DND-41 (cell line): ENCODE data around the gene AHR.

Source experiments
- ATAC-seq: fragments of 200-7000 bp; cut with Tn5 transposase; 3 replicates; pipeline ENCODE4 v1.9.1; 2021; ENCODE audit warnings: low read depth; ENCODE audit not compliant: insufficient read depth
- DNase-seq: peaks from one replicate; pipeline ENCODE4 v3.0.0-alpha.2; 2020
- H2AFZ ChIP-seq: 2 replicates; pipeline ENCODE4 v1.6.0; 2012; ENCODE audit warnings: low read depth, low read length
- H3K27ac ChIP-seq: 2 replicates; pipeline ENCODE4 v1.5.1; 2012; ENCODE audit warnings: low read length, inconsistent platforms
- H3K27me3 ChIP-seq: fragments of 200-600 bp; sonication (generic); 2 replicates; pipeline ENCODE4 v1.6.0; 2012; ENCODE audit warnings: low read length, mild to moderate bottlenecking, inconsistent platforms; ENCODE audit not compliant: insufficient read depth, poor library complexity
- H3K36me3 ChIP-seq: 2 replicates; pipeline ENCODE4 v1.5.1; 2012; ENCODE audit warnings: low read length, inconsistent platforms; ENCODE audit not compliant: insufficient read depth
- H3K4me1 ChIP-seq: 2 replicates; pipeline ENCODE4 v1.5.1; 2012; ENCODE audit warnings: mild to moderate bottlenecking, low read length; ENCODE audit not compliant: insufficient read depth
- H3K4me2 ChIP-seq: 2 replicates; pipeline ENCODE4 v1.6.0; 2012; ENCODE audit warnings: mild to moderate bottlenecking, moderate library complexity, low read length, inconsistent platforms; ENCODE audit not compliant: insufficient read depth
- H3K4me3 ChIP-seq, 2 experiments: fragments of 200-600 bp in 1 of 2; shearing (Covaris generic) in 1 of 2; 2 replicates each; pipeline ENCODE4 v1.5.1; 2012 to 2016; ENCODE audit warnings: inconsistent platforms in 2 of 2, low read length in 2 of 2, mild to moderate bottlenecking in 2 of 2, low read depth in 1 of 2, moderate library complexity in 1 of 2
- H3K79me2 ChIP-seq: 2 replicates; pipeline ENCODE4 v1.6.0; 2012; ENCODE audit warnings: low read length, inconsistent platforms; ENCODE audit not compliant: insufficient read depth
- H3K9ac ChIP-seq: 2 replicates; pipeline ENCODE4 v1.6.0; 2012; ENCODE audit warnings: low read depth, mild to moderate bottlenecking, inconsistent platforms, low read length, moderate library complexity
- H3K9me3 ChIP-seq: 2 replicates; pipeline ENCODE4 v1.5.1; 2012; ENCODE audit warnings: low read length, moderate library complexity, mild to moderate bottlenecking, inconsistent platforms; ENCODE audit not compliant: insufficient read depth, severe bottlenecking
- H4K20me1 ChIP-seq: 2 replicates; pipeline ENCODE4 v1.6.0; 2012; ENCODE audit warnings: low read length; ENCODE audit not compliant: insufficient read depth
- EZH2 ChIP-seq: IDR thresholded peaks from 3 replicates; pipeline ENCODE4 v1.6.1; 2012; ENCODE audit warnings: borderline replicate concordance, low read depth, mild to moderate bottlenecking, moderate library complexity, low read length, inconsistent platforms; ENCODE audit not compliant: severe bottlenecking
- TF ChIP-seq, protein P1 (sequence below): IDR thresholded peaks from 2 replicates; pipeline ENCODE4 v1.5.1; 2012; ENCODE audit warnings: borderline replicate concordance, low read length, moderate library complexity, mild to moderate bottlenecking; ENCODE audit not compliant: poor library complexity, severe bottlenecking; ENCODE audit errors: extremely low read depth

Gene AHR

DNA sequence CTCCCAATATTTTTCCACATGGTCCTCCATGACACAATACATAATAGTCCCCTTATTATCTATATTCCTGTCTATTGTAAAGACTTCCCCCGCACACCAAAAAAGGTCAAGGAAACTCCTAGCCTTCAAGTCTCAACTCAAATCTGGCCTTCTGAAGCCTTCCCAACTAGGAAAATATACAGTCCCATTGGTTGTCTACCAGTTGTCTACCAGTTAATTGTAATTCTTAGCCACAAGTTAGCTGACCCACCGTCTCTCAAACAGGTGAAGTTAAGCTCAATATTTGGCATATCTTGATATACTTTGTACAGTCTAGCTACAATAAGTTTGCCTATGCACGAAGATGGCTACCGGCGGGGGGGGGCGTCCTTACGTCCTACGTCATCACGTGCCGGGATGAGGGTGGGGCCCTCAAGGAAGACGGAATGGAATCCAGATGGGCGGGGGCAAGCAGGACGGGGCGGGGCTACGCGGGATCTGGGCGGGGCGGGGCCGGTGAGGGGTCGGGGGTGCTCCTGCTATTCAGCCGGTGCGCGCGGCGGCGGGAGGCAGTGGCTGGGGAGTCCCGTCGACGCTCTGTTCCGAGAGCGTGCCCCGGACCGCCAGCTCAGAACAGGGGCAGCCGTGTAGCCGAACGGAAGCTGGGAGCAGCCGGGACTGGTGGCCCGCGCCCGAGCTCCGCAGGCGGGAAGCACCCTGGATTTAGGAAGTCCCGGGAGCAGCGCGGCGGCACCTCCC, at the start of gene AHR:
TSS of gene AHR (plus strand) at position 551 of the 738 bp plus-strand sequence. CDS start 613 bp downstream, outside the sequence.
- Histone ChIP-seq H3K36me3 (no peaks in the 10 kb centered on the region), H3K9ac (no peak within 1 kb of the TSS), H3K9me3 (peaks cover 6% of the 10 kb centered on the region), H3K79me2 (no peaks in the 10 kb centered on the region), H4K20me1 (no peaks in the 10 kb centered on the region), H3K27ac (no peak within 1 kb of the TSS), H3K4me2 (0 out of 2 replicates have a peak within 1 kb of the TSS, but pooled peaks have one; percentile 34), H3K4me1 (peaks cover 11% of the 10 kb centered on the region), H3K27me3 (no peaks in the 10 kb centered on the region), H2AFZ (peak within 1 kb of the TSS; percentile 58), H3K4me3 (no peak within 1 kb of the TSS)
- no peak for ATAC-seq
- no peak for TF ChIP-seq EZH2
- TF ChIP-seq, protein P1, sequence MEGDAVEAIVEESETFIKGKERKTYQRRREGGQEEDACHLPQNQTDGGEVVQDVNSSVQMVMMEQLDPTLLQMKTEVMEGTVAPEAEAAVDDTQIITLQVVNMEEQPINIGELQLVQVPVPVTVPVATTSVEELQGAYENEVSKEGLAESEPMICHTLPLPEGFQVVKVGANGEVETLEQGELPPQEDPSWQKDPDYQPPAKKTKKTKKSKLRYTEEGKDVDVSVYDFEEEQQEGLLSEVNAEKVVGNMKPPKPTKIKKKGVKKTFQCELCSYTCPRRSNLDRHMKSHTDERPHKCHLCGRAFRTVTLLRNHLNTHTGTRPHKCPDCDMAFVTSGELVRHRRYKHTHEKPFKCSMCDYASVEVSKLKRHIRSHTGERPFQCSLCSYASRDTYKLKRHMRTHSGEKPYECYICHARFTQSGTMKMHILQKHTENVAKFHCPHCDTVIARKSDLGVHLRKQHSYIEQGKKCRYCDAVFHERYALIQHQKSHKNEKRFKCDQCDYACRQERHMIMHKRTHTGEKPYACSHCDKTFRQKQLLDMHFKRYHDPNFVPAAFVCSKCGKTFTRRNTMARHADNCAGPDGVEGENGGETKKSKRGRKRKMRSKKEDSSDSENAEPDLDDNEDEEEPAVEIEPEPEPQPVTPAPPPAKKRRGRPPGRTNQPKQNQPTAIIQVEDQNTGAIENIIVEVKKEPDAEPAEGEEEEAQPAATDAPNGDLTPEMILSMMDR: no peak
- no peak for DNase-seq

DNA sequence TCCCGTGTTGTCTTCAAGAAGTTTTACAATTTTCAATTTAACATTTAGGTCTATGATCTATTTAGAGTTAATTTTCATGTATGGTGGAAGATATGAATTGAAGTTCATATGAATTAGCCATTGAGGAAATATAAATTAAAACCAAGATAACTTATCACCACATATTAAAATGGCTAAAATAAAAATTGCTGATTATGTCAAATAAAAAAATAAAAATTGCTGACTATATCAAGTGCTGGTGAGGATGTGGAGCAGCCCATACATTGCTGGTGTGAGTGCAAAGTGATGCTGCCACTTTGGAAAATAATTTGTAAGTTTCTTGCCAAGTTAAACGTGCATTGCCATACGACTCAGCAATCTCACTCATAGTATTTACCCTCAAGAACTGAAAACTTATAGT, 44.6 kb upstream of the AHR start:
- H3K9me3 ChIP-seq: no peaks in the 10 kb centered on the region
- no peaks in the 10 kb centered on the region for H3K79me2 ChIP-seq
- no peaks in the 10 kb centered on the region for H4K20me1 ChIP-seq
- H3K9ac ChIP-seq: no peak overlapping the region
- no peaks in the 10 kb centered on the region for H3K36me3 ChIP-seq
- no peaks in the 10 kb centered on the region for H3K4me1 ChIP-seq
- no peak overlapping the region for H3K4me3 ChIP-seq
- no peak for DNase-seq
- no peaks in the 10 kb centered on the region for H3K27me3 ChIP-seq
- no peak for ATAC-seq
- no peak for TF ChIP-seq EZH2
- TF ChIP-seq, protein P1: no peak
- no peak overlapping the region for H3K27ac ChIP-seq
- H2AFZ ChIP-seq: no peak overlapping the region
- no peak overlapping the region for H3K4me2 ChIP-seq

DNA sequence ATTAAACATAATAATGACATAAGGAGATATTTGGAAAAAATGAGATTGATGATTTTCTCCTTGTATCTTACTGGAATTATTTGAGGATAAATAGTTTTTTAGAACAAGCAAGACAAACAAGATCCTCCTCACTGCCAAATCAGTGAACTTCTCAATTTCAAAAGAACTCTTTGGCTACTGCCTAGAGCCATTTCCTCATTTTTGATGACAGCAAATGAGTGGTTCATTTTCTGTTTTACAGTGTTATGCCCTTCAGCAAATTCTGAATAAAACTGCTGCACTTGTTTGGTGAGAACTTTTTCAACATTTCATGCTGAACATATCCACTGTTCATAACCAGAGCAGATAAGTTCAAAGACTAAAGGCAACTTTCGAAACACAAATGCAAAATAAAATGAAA, 42.5 kb upstream of the AHR start:
- no peak for ATAC-seq

More for the DNA sequence above, 42.5 kb upstream of the AHR start:
- Histone ChIP-seq H3K27ac (no peak overlapping the region), H3K9ac (no peak overlapping the region), H3K36me3 (no peaks in the 10 kb centered on the region), H3K9me3 (no peaks in the 10 kb centered on the region), H3K4me2 (no peak overlapping the region), H4K20me1 (no peaks in the 10 kb centered on the region), H3K4me3 (no peak overlapping the region), H2AFZ (no peak overlapping the region), H3K4me1 (no peaks in the 10 kb centered on the region), H3K27me3 (no peaks in the 10 kb centered on the region), H3K79me2 (no peaks in the 10 kb centered on the region)
- DNase-seq: no peak
- TF ChIP-seq, protein P1: no peak
- no peak for TF ChIP-seq EZH2
